IPS-20b (cell line): ENCODE data around the gene MEF2C.

Source experiments
- H3K27ac ChIP-seq: one replicate; pipeline ENCODE4 v1.5.1; 2013; ENCODE audit warnings: low read length
- H3K27me3 ChIP-seq: 2 replicates; pipeline ENCODE4 v1.6.1; 2013; ENCODE audit warnings: mild to moderate bottlenecking, low read length, inconsistent platforms; ENCODE audit not compliant: insufficient read depth
- H3K36me3 ChIP-seq: 2 replicates; pipeline ENCODE4 v1.6.1; 2013; ENCODE audit warnings: low read depth, mild to moderate bottlenecking, inconsistent platforms, low read length, moderate library complexity; ENCODE audit not compliant: insufficient read depth
- H3K4me1 ChIP-seq: 2 replicates; pipeline ENCODE4 v1.6.1; 2013; ENCODE audit warnings: mild to moderate bottlenecking, control low read depth, inconsistent platforms, low read length, moderate library complexity; ENCODE audit not compliant: insufficient read depth
- H3K4me3 ChIP-seq: 2 replicates; pipeline ENCODE4 v1.5.1; 2013; ENCODE audit warnings: mild to moderate bottlenecking, low read length, inconsistent platforms
- H3K9ac ChIP-seq: 2 replicates; pipeline ENCODE4 v1.6.1; 2013; ENCODE audit warnings: low read depth, mild to moderate bottlenecking, inconsistent platforms, low read length, moderate library complexity
- H3K9me3 ChIP-seq: 2 replicates; pipeline ENCODE4 v1.6.1; 2013; ENCODE audit warnings: mild to moderate bottlenecking, low read depth, low read length, inconsistent platforms; ENCODE audit not compliant: insufficient read depth

The MEF2C gene

DNA sequence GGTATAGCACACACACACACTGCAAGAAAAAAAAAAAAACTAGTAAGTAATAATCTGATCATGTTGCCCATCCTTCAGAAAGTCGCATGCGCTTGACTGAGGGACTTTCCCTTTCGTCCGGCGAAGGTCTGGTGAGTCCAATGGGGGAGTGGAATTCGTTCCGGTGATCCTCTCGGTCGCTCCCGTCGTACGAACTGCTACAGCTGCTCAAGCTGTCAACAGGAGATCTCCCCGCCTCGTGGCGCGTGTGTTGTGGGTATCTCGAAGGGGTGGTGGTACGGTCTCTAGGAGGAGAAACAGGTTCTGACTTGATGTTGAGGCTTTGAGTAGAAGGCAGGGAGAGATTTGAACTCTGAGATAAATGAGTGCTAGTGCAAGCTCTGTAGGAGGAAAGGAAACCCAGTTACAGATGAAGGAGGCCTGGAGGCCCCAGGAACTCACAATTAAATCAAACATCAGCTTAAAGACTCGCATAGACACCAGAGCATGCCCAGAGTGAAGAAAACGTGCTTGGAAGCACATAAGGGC is 160.4 kb downstream of the MEF2C start:
- Histone ChIP-seq H3K4me1 (peaks cover 5% of the 10 kb centered on the region; the same call in 1 of the 2 replicates), H3K27me3 (peaks cover 9% of the 10 kb centered on the region; the same call in 1 of the 2 replicates), H3K9ac (no peak overlapping the region), H3K9me3 (no peaks in the 10 kb centered on the region), H3K4me3 (no peak overlapping the region; the same call in 1 of the 2 replicates), H3K36me3 (no peaks in the 10 kb centered on the region), H3K27ac (no peak overlapping the region)

DNA sequence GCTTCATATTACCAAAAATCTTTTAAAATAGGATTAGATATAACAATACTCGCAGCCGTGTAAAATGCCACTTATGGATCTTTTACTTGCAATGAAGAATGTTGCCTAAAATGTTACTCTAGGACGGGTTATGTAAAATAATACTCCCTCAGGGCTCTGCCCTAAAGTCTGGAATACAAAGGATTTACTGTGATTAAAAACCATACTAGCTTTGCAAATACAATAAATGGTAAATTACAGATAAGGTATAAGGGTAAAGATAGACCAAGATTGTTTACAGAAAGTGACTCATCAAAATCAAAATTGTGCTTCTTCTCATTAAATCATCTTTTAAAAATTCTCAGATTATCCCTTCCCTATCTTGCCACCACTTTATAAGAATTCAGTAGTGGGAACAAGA is 163.6 kb downstream of the MEF2C start:
- Histone ChIP-seq H3K9ac (no peak overlapping the region), H3K4me1 (peaks cover 5% of the 10 kb centered on the region; the same call in 1 of the 2 replicates), H3K36me3 (no peaks in the 10 kb centered on the region), H3K9me3 (no peaks in the 10 kb centered on the region), H3K27me3 (peaks cover 9% of the 10 kb centered on the region; the same call in 1 of the 2 replicates), H3K4me3 (no peak overlapping the region), H3K27ac (no peak overlapping the region)

GRCh38 chr5:88718736-88719135 is 164.2 kb downstream of the MEF2C start:
- no peaks in the 10 kb centered on the region for H3K9me3 ChIP-seq
- no peak overlapping the region for H3K9ac ChIP-seq
- no peak overlapping the region for H3K27ac ChIP-seq
- H3K4me3 ChIP-seq: no peak overlapping the region
- no peaks in the 10 kb centered on the region for H3K36me3 ChIP-seq
- peaks cover 9% of the 10 kb centered on the region; the same call in 1 of the 2 replicates for H3K27me3 ChIP-seq
- peaks cover 5% of the 10 kb centered on the region; the same call in 1 of the 2 replicates for H3K4me1 ChIP-seq

DNA sequence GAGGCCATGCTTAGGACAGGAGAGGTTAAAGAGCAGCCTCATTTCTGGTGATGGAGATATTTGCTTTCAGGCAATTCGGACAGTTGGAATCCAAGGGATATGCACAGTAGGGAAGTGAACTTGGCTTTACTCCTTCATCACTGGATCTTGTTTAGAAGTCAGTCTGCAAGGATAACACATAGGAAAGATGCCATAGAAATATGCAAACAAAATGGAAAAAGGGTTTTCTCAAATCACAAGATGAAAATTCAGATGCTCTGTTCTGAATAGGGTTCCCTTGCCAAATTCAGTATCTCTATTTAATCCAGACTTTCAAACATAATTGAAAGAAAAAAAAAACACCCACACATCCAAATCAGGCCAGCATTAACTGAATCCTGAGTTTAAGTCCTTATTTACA is 166.9 kb downstream of the MEF2C start:
- no peaks in the 10 kb centered on the region for H3K27me3 ChIP-seq
- no peaks in the 10 kb centered on the region for H3K36me3 ChIP-seq
- H3K4me1 ChIP-seq: no peaks in the 10 kb centered on the region
- H3K9me3 ChIP-seq: no peaks in the 10 kb centered on the region
- no peak overlapping the region for H3K4me3 ChIP-seq
- H3K9ac ChIP-seq: no peak overlapping the region
- H3K27ac ChIP-seq: no peak overlapping the region

DNA sequence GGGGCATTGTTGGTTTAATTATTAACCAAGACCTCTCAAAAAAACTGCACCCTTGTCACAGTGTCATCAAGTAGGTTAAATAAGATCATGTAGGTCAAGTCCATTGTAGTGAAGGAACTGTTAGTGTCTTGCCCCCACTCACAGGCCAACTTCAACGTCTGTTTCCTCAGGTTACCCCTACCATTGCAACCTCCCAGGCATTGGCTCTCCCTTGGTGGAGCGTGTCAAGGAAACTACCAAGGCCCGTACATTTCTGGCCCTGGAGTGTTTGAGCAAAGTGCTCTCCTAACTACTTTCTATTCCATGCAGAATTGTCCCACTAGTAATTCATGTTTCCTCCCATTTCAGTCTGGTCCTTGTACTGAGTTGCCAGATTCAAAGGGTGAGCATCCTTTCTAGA is 167.5 kb downstream of the MEF2C start:
- H3K36me3 ChIP-seq: no peaks in the 10 kb centered on the region
- no peaks in the 10 kb centered on the region for H3K27me3 ChIP-seq
- H3K4me1 ChIP-seq: no peaks in the 10 kb centered on the region
- no peak overlapping the region for H3K9ac ChIP-seq
- H3K4me3 ChIP-seq: no peak overlapping the region
- H3K9me3 ChIP-seq: no peaks in the 10 kb centered on the region
- H3K27ac ChIP-seq: no peak overlapping the region

- H3K36me3 ChIP-seq: no peaks in the 10 kb centered on the region
- H3K27ac ChIP-seq: no peak overlapping the region
- no peaks in the 10 kb centered on the region for H3K27me3 ChIP-seq
- H3K4me1 ChIP-seq: peaks cover 4% of the 10 kb centered on the region; the same call in 1 of the 2 replicates
- no peak overlapping the region for H3K4me3 ChIP-seq
- H3K9me3 ChIP-seq: no peaks in the 10 kb centered on the region
- no peak overlapping the region for H3K9ac ChIP-seq
Measured at GRCh38 chr5:88713818-88714217, 169.2 kb downstream of the MEF2C start.

DNA sequence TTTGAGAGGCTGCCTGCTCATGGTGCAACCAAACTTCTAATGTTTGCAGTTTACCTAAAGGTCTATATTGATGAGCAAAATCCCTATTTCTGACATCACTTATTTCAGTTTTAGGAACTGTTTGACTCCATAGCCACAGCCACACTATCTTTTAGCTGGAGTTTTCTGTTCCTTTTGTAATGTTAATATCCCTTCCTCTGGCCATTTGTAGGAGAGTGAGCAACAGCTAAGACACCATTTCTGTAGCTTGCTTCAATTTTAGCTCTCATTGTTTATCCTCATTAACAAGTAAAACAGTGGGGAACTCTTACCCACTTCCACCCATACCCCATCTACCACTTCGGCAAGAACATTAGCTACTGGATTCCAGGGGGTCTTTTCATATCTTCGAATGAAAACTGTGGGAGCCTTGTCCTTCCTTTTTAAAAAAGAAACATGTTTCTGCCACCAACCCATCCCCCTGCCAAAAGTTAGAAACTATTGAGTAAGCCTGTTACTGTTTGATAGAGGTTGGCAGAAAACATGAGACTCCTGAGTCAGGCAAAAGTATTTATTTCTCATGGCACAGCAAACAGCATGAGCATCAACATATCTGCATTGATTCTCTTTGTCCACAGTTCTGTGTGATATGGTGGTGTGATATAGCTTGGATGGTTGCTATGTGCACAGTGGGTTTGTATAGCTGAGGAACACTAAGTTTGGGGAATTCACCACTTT is 174.1 kb downstream of the MEF2C start:
- Histone ChIP-seq H3K9ac (no peak overlapping the region), H3K27ac (peak overlapping the region; percentile 22), H3K9me3 (no peaks in the 10 kb centered on the region), H3K4me3 (0 out of 2 replicates have a peak overlapping the region, but pooled peaks have one; percentile 20), H3K27me3 (no peaks in the 10 kb centered on the region), H3K4me1 (peaks cover 14% of the 10 kb centered on the region; the same call in 1 of the 2 replicates), H3K36me3 (no peaks in the 10 kb centered on the region)

DNA sequence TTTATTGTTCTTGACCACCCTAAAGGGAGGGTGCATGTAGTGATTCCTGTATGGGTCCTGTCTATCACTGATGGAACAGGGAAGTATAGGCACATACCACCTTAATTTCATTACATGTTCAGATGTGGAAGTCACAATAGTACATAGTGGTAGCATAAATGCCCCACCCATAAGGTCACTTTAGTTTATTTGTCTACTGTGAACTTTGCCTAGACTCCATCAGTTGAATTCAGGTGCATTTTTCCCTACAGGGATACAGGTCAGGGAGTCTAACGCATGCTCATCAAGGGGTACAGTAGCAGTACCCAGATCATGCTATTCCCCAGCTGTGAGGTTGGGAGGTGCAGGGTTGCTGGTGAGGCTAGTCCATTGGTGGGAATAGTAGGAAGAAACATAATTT is 175.0 kb downstream of the MEF2C start:
- H3K27me3 ChIP-seq: no peaks in the 10 kb centered on the region
- no peak overlapping the region for H3K27ac ChIP-seq
- no peak overlapping the region for H3K4me3 ChIP-seq
- no peaks in the 10 kb centered on the region for H3K9me3 ChIP-seq
- no peaks in the 10 kb centered on the region for H3K36me3 ChIP-seq
- peaks cover 14% of the 10 kb centered on the region; the same call in 1 of the 2 replicates for H3K4me1 ChIP-seq
- no peak overlapping the region for H3K9ac ChIP-seq

GRCh38 chr5:88707216-88707965 is 175.6 kb downstream of the MEF2C start:
- Histone ChIP-seq H3K27ac (no peak overlapping the region), H3K4me1 (peaks cover 17% of the 10 kb centered on the region; the same call in 1 of the 2 replicates), H3K4me3 (no peak overlapping the region), H3K36me3 (no peaks in the 10 kb centered on the region), H3K9ac (no peak overlapping the region), H3K27me3 (no peaks in the 10 kb centered on the region), H3K9me3 (no peaks in the 10 kb centered on the region)

DNA sequence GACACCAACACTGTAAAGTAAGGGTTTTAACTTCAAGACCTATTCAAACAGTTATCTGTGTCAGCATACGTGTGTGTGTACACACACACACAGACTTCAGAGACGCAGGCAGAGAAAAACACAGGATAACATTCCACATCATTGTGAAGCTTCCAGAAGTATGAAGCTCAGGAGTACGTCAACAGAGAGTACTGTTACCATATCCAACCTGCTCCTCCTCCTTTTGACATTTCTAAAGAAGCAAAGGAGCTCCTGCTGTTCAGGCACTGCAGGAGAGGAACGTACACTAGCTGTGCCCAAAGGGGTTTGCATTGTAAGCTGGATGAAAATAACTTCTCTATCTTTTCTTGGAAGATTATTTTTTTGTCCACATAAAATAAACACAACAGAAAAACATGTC is 180.7 kb downstream of the MEF2C start:
- Histone ChIP-seq H3K27me3 (peaks cover 7% of the 10 kb centered on the region; the same call in 1 of the 2 replicates), H3K4me3 (peak overlapping the region; percentile 6; the same call in 1 of the 2 replicates), H3K27ac (no peak overlapping the region), H3K4me1 (peaks cover 12% of the 10 kb centered on the region), H3K9ac (no peak overlapping the region), H3K36me3 (no peaks in the 10 kb centered on the region), H3K9me3 (no peaks in the 10 kb centered on the region)

- no peaks in the 10 kb centered on the region for H3K36me3 ChIP-seq
- peaks cover 27% of the 10 kb centered on the region for H3K27me3 ChIP-seq
- no peak overlapping the region for H3K27ac ChIP-seq
- H3K9ac ChIP-seq: no peak overlapping the region
- no peaks in the 10 kb centered on the region for H3K9me3 ChIP-seq
- no peak overlapping the region for H3K4me3 ChIP-seq
- H3K4me1 ChIP-seq: peaks cover 19% of the 10 kb centered on the region
Measured at GRCh38 chr5:88700121-88700520, 182.9 kb downstream of the MEF2C start.
